Lung (tissue), 12 donors: ENCODE measurements around the gene PTPRG. TPM values are rescaled to one million over a fixed set of nuclear protein-coding genes. Genes with fewer than 3 reads are reported as not detected.
"Not testable (repeated sequence)": the region's sequence is repeated elsewhere in the genome, so short reads cannot be mapped to it uniquely, and the experiment has no call there.

Experiments used
- ATAC-seq: fragments of 200-7000 bp; cut with Tn5 transposase; one replicate; pipeline ENCODE4 v1.9.1; 2020; ENCODE audit warnings: moderate number of reproducible peaks; ENCODE audit not compliant: insufficient read depth, low FRiP score
- DNase-seq, 3 donors: peaks; one replicate each; pipeline ENCODE4 v3.0.0-alpha.2; 2013 to 2017
- H3K27ac ChIP-seq, 2 donors: one replicate each; pipeline ENCODE4 v1.5.1; 2013; ENCODE audit warnings: mild to moderate bottlenecking in 2 of 2, moderate library complexity in 2 of 2, control low read depth in 1 of 2, inconsistent platforms in 1 of 2, low read depth in 1 of 2, low read length in 1 of 2
- H3K27me3 ChIP-seq, 3 donors: one replicate each; pipeline ENCODE4 v1.5.1; 2013; ENCODE audit warnings: low read length in 2 of 3; ENCODE audit not compliant: control insufficient read depth in 3 of 3, insufficient read depth in 3 of 3
- H3K36me3 ChIP-seq, 4 donors: one replicate each; pipeline ENCODE4 v1.5.1; 2013; ENCODE audit warnings: low read length in 4 of 4, mild to moderate bottlenecking in 1 of 4, moderate library complexity in 1 of 4; ENCODE audit not compliant: control insufficient read depth in 4 of 4, insufficient read depth in 4 of 4
- H3K4me1 ChIP-seq, 5 donors: one replicate each; pipeline ENCODE4 v1.5.1; 2013; ENCODE audit warnings: low read length in 5 of 5, mild to moderate bottlenecking in 2 of 5, moderate library complexity in 1 of 5; ENCODE audit not compliant: control insufficient read depth in 5 of 5, insufficient read depth in 5 of 5
- H3K4me3 ChIP-seq: one replicate; pipeline ENCODE4 v1.5.1; 2013; ENCODE audit warnings: mild to moderate bottlenecking, control low read depth, moderate library complexity
- H3K9ac ChIP-seq, 2 donors: one replicate each; pipeline ENCODE4 v1.5.1; 2013; ENCODE audit warnings: low read length in 2 of 2, control low read depth in 1 of 2; ENCODE audit not compliant: insufficient read depth in 1 of 2
- H3K9me3 ChIP-seq, 4 donors: one replicate each; pipeline ENCODE4 v1.5.1; 2013; ENCODE audit warnings: low read length in 3 of 4, mild to moderate bottlenecking in 1 of 4, moderate library complexity in 1 of 4; ENCODE audit not compliant: control insufficient read depth in 4 of 4, insufficient read depth in 3 of 4
- WGBS, 2 donors: extraction: QIAGEN DNeasy Blood & Tissue Kit; methylation state at CpG; one replicate each; pipeline ENCODE4 v1.1.7; 2013; 5-methylcytosine and 5-hydroxymethylcytosine counted together
- polyA plus RNA-seq, 2 donors: library from polyadenylated mRNA; stranded (reverse); fragments of 200-250 nt; gene quantifications; one replicate each; pipeline ENCODE4 v1.2.1, GENCODE V29; 2013
- total RNA-seq, 2 donors: library from RNA; depleted of rRNA in 1 of 2; stranded (reverse); fragments of >200 nt in 1 of 2; gene quantifications; one replicate each; pipeline ENCODE4 v1.2.1, GENCODE V29; 2014 to 2021
- TF ChIP-seq, protein P1 (sequence below): IDR thresholded peaks from 2 replicates; pipeline ENCODE4 v1.5.1; 2012; ENCODE audit warnings: mild to moderate bottlenecking; ENCODE audit errors: control extremely low read depth, extremely low read depth
- donor health status: control.
- donor health status: control.
- donor health status: Bipolar disorder and iron deficiency.
- donor health status: healthy.
- donor health status: DM: yes; HTN: yes; CAD: no.

The PTPRG gene
- total and polyA plus RNA-seq, 4 donors, result 8.5 to 131 (median 75.9) TPM

GRCh38 chr3:61538486-61538885 lies 22.9 kb upstream of the PTPRG start:
- DNase-seq (no peak), ATAC-seq (no peak)
- TF ChIP-seq, protein P1, sequence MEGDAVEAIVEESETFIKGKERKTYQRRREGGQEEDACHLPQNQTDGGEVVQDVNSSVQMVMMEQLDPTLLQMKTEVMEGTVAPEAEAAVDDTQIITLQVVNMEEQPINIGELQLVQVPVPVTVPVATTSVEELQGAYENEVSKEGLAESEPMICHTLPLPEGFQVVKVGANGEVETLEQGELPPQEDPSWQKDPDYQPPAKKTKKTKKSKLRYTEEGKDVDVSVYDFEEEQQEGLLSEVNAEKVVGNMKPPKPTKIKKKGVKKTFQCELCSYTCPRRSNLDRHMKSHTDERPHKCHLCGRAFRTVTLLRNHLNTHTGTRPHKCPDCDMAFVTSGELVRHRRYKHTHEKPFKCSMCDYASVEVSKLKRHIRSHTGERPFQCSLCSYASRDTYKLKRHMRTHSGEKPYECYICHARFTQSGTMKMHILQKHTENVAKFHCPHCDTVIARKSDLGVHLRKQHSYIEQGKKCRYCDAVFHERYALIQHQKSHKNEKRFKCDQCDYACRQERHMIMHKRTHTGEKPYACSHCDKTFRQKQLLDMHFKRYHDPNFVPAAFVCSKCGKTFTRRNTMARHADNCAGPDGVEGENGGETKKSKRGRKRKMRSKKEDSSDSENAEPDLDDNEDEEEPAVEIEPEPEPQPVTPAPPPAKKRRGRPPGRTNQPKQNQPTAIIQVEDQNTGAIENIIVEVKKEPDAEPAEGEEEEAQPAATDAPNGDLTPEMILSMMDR, result no peak
- Histone ChIP-seq H3K27ac (no peak overlapping the region), H3K9me3 (no peaks in the 10 kb centered on the region), H3K36me3 (no peaks in the 10 kb centered on the region), H3K9ac (no peak overlapping the region), H3K4me3 (no peak overlapping the region), H3K4me1 (peaks cover 1 to 12% (median 4%) of the 10 kb centered on the region in 5 donors), H3K27me3 (no peaks in the 10 kb centered on the region)
- WGBS, 2 donors, result 85 to 90% methylated on average over 5 of the region's 5 CpGs

- Histone ChIP-seq H3K9me3 (no peaks in the 10 kb centered on the region), H3K27ac (no peak overlapping the region), H3K9ac (no peak overlapping the region), H3K4me3 (no peak overlapping the region), H3K27me3 (no peaks in the 10 kb centered on the region), H3K4me1 (peaks cover 1 to 12% (median 4%) of the 10 kb centered on the region in 5 donors), H3K36me3 (no peaks in the 10 kb centered on the region)
- TF ChIP-seq, protein P1, result no peak
- ATAC-seq, result no peak
- DNase-seq, result no peak
- WGBS, 2 donors, result 69 to 72% methylated on average over 4 of the region's 4 CpGs
Observed at GRCh38 chr3:61541694-61542093, 19.7 kb upstream of the PTPRG start.

GRCh38 chr3:61545716-61546115 lies 15.7 kb upstream of the PTPRG start:
- 79 to 82% methylated on average over 2 of the region's 2 CpGs for WGBS, 2 donors

DNA sequence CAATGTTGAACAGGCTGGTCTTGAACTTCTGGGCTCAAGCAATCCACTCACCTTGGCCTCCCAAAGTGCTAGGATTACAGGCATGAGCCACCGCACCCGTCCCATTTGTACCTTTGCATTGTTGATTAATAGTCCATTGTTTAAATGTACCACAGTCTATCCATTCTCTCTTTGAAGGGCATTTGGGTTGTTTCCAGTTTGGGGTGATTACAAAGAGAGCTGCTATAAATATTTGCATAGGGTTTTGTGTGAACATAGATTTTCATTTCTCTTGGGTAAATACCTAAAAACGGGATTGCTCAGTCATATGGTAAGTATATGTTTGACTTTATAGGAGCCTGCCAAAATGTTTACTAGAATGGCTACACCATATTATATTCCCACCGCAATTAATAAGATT lies 13.7 kb upstream of the PTPRG start:
- H3K36me3 ChIP-seq, result no peaks in the 10 kb centered on the region
- TF ChIP-seq, protein P1, result no peak
- H3K9ac ChIP-seq, result no peak overlapping the region
- WGBS, 2 donors, result 69% methylated on average over 4 of the region's 4 CpGs
- ATAC-seq (no peak), DNase-seq (no peak)
- no peak overlapping the region for H3K4me3 ChIP-seq
- H3K9me3 ChIP-seq, result no peaks in the 10 kb centered on the region
- no peaks in the 10 kb centered on the region for H3K4me1 ChIP-seq
- no peak overlapping the region for H3K27ac ChIP-seq
- H3K27me3 ChIP-seq, result no peaks in the 10 kb centered on the region

More at GRCh38 chr3:61545716-61546115, 15.7 kb upstream of the PTPRG start:
- H3K27ac ChIP-seq, result no peak overlapping the region
- TF ChIP-seq, protein P1, result no peak
- ATAC-seq, result no peak
- no peak overlapping the region for H3K9ac ChIP-seq
- H3K27me3 ChIP-seq, result no peaks in the 10 kb centered on the region
- no peaks in the 10 kb centered on the region for H3K9me3 ChIP-seq
- no peak for DNase-seq
- peaks cover 0 to 4% (median 0%) of the 10 kb centered on the region in 5 donors for H3K4me1 ChIP-seq
- H3K4me3 ChIP-seq, result no peak overlapping the region
- H3K36me3 ChIP-seq, result no peaks in the 10 kb centered on the region

DNA sequence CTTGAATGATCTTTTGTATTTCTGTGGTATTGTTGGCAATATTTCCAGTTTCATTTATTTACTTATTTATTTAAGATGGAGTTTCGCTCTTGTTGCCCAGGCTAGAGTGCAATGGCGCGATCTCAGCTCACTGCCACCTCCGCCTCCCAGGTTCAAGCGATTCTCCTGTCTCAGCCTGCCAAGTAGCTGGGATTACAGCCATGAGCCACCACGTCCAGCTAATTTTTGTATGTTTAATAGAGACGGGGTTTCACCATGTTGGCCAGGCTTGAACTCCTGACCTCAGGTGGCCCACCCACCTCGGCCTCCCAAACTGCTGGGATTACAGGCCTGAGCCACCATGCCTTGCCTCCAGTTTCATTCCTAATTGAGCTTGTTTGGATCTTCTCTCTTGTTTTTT lies 8.7 kb upstream of the PTPRG start:
- not testable (repeated sequence) for H3K9ac ChIP-seq, H3K9me3 ChIP-seq, H3K4me3 ChIP-seq, ATAC-seq, DNase-seq, H3K27me3 ChIP-seq, H3K27ac ChIP-seq, H3K36me3 ChIP-seq, H3K4me1 ChIP-seq
- 95 to 96% methylated on average over 8 of the region's 8 CpGs for WGBS, 2 donors
